ENCODE measurements around the gene MGLL. TPM values are rescaled to one million over a fixed set of nuclear protein-coding genes. Genes with fewer than 3 reads are reported as not detected.

The MGLL gene
- total and polyA plus RNA-seq, 8 donors, result 10.5 to 118 (median 37.9) TPM

DNA sequence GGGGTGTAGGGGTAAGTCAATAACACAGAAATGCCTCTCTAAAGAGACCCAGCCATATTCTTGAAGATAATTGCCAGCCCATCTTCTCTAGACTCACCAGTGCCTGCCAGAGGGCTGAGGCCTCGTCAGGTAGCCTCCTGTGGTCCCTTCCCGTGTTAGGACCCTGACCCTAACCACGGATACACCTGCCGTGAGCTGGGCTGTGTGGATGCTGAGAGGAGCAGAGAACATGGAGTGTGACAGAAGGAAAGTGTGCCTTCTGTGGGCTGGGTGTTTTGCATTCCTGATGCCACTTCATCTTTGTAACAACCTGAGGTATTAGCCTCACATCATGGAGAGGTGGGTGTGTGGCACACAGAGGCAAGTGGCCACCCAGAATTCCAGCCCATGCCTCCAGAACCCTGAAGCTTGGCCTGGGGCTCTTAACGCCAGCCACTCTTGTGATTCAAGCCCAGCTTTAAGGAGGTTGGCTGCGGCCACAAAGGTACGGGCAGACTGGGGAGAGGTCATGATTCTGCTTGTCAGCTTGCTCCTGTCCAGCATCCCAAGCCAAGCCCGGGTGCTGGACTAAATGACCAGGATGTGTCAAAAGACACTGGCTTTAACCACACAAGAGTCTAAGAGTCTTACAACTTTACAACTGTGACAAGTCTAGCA, 170.7 kb downstream of the MGLL start:
- Histone ChIP-seq H3K27me3 (no peaks in the 10 kb centered on the region), H3K9me3 (no peaks in the 10 kb centered on the region), H3K36me3 (no peaks in the 10 kb centered on the region), H3K4me3 (no peak overlapping the region), H3K4me1 (peaks cover 0 to 6% (median 2%) of the 10 kb centered on the region in 4 donors), H3K27ac (no peak overlapping the region)
- whole genome bisulfite sequencing, 5 donors, result 78 to 92% (median 84%) methylated on average over 8 of the region's 8 CpGs
- DNase-seq, result no peak
- intact Hi-C loops (cut with DNase I; ENCODE audit: low total_unique reads), result loop anchor here (10.0 kb wide), 1 partner anchor 313 kb away; no protein-coding TSS in a partner anchor
- TF ChIP-seq, protein P1, sequence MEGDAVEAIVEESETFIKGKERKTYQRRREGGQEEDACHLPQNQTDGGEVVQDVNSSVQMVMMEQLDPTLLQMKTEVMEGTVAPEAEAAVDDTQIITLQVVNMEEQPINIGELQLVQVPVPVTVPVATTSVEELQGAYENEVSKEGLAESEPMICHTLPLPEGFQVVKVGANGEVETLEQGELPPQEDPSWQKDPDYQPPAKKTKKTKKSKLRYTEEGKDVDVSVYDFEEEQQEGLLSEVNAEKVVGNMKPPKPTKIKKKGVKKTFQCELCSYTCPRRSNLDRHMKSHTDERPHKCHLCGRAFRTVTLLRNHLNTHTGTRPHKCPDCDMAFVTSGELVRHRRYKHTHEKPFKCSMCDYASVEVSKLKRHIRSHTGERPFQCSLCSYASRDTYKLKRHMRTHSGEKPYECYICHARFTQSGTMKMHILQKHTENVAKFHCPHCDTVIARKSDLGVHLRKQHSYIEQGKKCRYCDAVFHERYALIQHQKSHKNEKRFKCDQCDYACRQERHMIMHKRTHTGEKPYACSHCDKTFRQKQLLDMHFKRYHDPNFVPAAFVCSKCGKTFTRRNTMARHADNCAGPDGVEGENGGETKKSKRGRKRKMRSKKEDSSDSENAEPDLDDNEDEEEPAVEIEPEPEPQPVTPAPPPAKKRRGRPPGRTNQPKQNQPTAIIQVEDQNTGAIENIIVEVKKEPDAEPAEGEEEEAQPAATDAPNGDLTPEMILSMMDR (IDR thresholded peaks at IDR 0.05), result no peak
- TF ChIP-seq POLR2AphosphoS5 (IDR thresholded peaks at IDR 0.05), result no peak
- TF ChIP-seq POLR2A (IDR thresholded peaks at IDR 0.05), result no peak
- no peak for TF ChIP-seq EP300 (IDR thresholded peaks at IDR 0.05)

DNA sequence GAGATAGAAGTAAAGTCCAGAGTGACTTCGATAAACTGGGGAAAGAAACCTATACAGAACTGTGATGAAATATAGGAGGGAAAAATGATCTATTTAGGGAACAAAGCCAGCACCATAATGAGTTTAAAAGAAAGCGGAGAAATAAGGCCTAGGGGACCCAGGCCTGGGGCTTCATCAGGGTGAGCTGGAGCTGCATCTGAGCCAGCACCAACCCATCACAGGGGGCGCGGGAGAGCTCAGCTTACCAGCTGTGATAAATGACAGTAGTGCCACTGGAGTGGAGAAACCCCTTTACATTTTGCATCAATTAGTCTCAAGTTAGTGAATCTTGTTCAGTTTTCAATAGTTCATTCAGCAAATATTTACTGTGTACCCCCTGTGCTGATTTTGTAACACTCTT, 172.1 kb downstream of the MGLL start:
- intact Hi-C loops (cut with DNase I; ENCODE audit: low total_unique reads), result loop anchor here (10.0 kb wide), 1 partner anchor 315 kb away; no protein-coding TSS in a partner anchor
- no peak overlapping the region for H3K27ac ChIP-seq
- H3K4me3 ChIP-seq, result no peak overlapping the region
- no peaks in the 10 kb centered on the region for H3K27me3 ChIP-seq
- H3K4me1 ChIP-seq, result peaks cover 0 to 6% (median 2%) of the 10 kb centered on the region in 4 donors
- no peaks in the 10 kb centered on the region for H3K9me3 ChIP-seq
- no peaks in the 10 kb centered on the region for H3K36me3 ChIP-seq
- no peak for DNase-seq
- TF ChIP-seq POLR2AphosphoS5 (IDR thresholded peaks at IDR 0.05) (no peak), EP300 (IDR thresholded peaks at IDR 0.05) (no peak), POLR2A (IDR thresholded peaks at IDR 0.05) (no peak)
- TF ChIP-seq, protein P1 (IDR thresholded peaks at IDR 0.05), result no peak
- 87 to 98% (median 93%) methylated on average over 4 of the region's 4 CpGs for WGBS, 5 donors

DNA sequence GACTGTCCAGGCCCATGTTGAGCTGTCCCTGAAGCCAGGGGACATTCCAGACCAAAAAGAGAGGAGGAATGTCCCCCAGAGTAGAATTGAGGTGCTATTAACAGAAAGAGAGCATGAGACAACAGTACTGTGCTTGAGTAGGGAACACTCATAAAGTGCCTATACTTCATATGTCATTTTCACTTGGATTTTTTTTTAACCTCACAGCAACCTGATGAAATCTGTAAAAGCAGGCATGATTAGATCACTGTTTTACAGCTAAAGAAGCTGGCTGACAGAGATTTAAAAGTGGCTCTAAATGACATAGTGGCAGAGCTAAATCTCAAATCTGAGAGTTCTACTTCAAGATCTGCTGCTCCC, 174.5 kb downstream of the MGLL start:
- H3K4me3 ChIP-seq, result no peak overlapping the region
- H3K27me3 ChIP-seq, result no peaks in the 10 kb centered on the region
- intact Hi-C loops (cut with DNase I; ENCODE audit: low total_unique reads), result no loop called here
- TF ChIP-seq POLR2AphosphoS5 (IDR thresholded peaks at IDR 0.05), result no peak
- peaks cover 0 to 6% (median 2%) of the 10 kb centered on the region in 4 donors for H3K4me1 ChIP-seq
- no peak overlapping the region for H3K27ac ChIP-seq
- DNase-seq, result no peak
- H3K9me3 ChIP-seq, result no peaks in the 10 kb centered on the region
- H3K36me3 ChIP-seq, result no peaks in the 10 kb centered on the region

DNA sequence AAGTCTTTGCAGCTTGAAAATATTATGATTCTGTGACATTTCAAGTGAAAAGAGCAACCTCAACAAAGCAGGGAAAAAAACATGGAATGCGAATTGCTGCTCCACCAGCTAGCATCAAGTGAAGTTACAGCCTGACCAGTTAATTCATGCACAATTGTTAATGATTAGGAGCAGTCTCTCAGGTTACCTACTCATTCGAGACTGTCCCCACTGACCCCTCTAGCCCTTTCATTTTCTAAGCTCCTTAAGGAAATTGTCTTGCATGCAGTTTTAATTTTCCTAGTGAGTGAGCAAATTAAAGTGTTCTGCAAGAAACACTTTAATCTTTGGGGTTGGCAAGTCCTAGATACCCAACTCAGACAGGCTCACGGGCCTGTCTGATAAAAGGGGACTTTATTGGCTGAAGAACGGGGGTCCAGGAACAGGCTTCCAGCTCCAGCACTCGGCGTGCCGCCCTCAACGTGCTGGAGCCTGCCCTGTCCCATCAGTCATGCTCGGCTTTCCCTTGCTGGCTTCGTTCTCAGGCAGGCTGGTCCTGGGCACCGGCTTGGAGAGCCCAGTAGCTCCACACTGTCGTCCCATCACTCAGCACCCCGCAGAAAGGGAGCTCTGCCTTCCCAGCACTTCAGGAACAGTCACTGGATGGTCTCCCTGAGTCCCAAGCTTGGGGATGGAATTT, 175.0 kb downstream of the MGLL start:
- 81 to 89% (median 88%) methylated on average over 13 of the region's 13 CpGs for WGBS, 5 donors
- DNase-seq, result no peak
- Histone ChIP-seq H3K4me1 (peaks cover 0 to 3% (median 1%) of the 10 kb centered on the region in 4 donors), H3K4me3 (no peak overlapping the region), H3K36me3 (no peaks in the 10 kb centered on the region), H3K27me3 (no peaks in the 10 kb centered on the region), H3K27ac (no peak overlapping the region), H3K9me3 (no peaks in the 10 kb centered on the region)
- intact Hi-C loops (cut with DNase I; ENCODE audit: low total_unique reads), result no loop called here
- TF ChIP-seq EP300 (IDR thresholded peaks at IDR 0.05) (no peak), POLR2A (IDR thresholded peaks at IDR 0.05) (no peak), POLR2AphosphoS5 (IDR thresholded peaks at IDR 0.05) (no peak)
- TF ChIP-seq, protein P1 (IDR thresholded peaks at IDR 0.05), result no peak
